B cell (primary cell): ENCODE measurements around the gene PI4KA. TPM values are rescaled to one million over a fixed set of nuclear protein-coding genes. Genes with fewer than 3 reads are reported as not detected.
A peak's percentile ranks its signal among the peaks of the same experiment; 100 is the strongest.

Experiments
- ATAC-seq: fragments of 200-7000 bp; cut with Tn5 transposase; one replicate; pipeline ENCODE4 v1.10.0; 2021; ENCODE audit warnings: low read depth, mild to moderate bottlenecking, moderate number of reproducible peaks, moderate library complexity
- CTCF ChIA-PET: fragments of 350-600 bp; sonication (Branson Sonifier 250); formaldehyde crosslinking; loops from one replicate; lab custom pipeline; 2021; ENCODE audit warnings: antibody characterized with exemption, inconsistent platforms; lab: Charles Lee
- POLR2A ChIA-PET: fragments of 350-600 bp; sonication (Branson Sonifier 250); formaldehyde crosslinking; loops from one replicate; lab custom pipeline; 2021; ENCODE audit warnings: antibody characterized with exemption; lab: Charles Lee
- DNase-seq: peaks from one replicate; pipeline ENCODE4 v3.0.0; 2013
- H2AFZ ChIP-seq: 2 replicates; pipeline ENCODE4 v1.6.1; 2012; ENCODE audit warnings: mild to moderate bottlenecking, low read depth, low read length; ENCODE audit not compliant: insufficient read depth, poor library complexity, severe bottlenecking
- H3K27ac ChIP-seq, 2 donors: 1 replicate in 1 of 2; 2 replicates in 1 of 2; pipeline ENCODE4 v1.5.1; 2012 to 2013; ENCODE audit warnings: low read length in 2 of 2, mild to moderate bottlenecking in 2 of 2, moderate library complexity in 1 of 2
- H3K27me3 ChIP-seq, 4 experiments: fragments of 200-600 bp in 1 of 4; sonication (generic) in 1 of 4; replicated peaks in 1 of 4; 1 replicate in 2 of 4; 2 replicates in 2 of 4; pipeline versions ENCODE4 v1.6.1 to v1.7.0; 2013 to 2016; ENCODE audit warnings: low read length in 3 of 4, mild to moderate bottlenecking in 2 of 4, mixed read lengths in 1 of 4, moderate library complexity in 1 of 4; ENCODE audit not compliant: insufficient read depth in 4 of 4, control insufficient read depth in 3 of 4; ENCODE audit errors: control extremely low read depth in 1 of 4
- H3K36me3 ChIP-seq, 2 experiments: replicated peaks in 1 of 2; 1 replicate in 1 of 2; 2 replicates in 1 of 2; pipeline versions ENCODE4 v1.6.1 to v1.7.1; 2013; ENCODE audit warnings: low read length in 1 of 2; ENCODE audit not compliant: insufficient read depth in 2 of 2, control insufficient read depth in 1 of 2; ENCODE audit errors: control extremely low read depth in 1 of 2, extremely low read depth in 1 of 2
- H3K4me1 ChIP-seq, 2 donors: fragments of 200-600 bp in 1 of 2; sonication (generic) in 1 of 2; 1 replicate in 1 of 2; 2 replicates in 1 of 2; pipeline versions ENCODE4 v1.5.1 to v1.6.1; 2013 to 2017; ENCODE audit warnings: low read length in 2 of 2; ENCODE audit not compliant: control insufficient read depth in 2 of 2, insufficient read depth in 2 of 2
- H3K4me2 ChIP-seq: replicated peaks from 2 replicates; pipeline ENCODE3; 2012; ENCODE audit warnings: mild to moderate bottlenecking, low read depth, low read length; ENCODE audit not compliant: poor library complexity, severe bottlenecking
- H3K4me3 ChIP-seq, 5 experiments: fragments of 200-600 bp in 1 of 5; sonication (generic) in 1 of 5; 1 replicate in 3 of 5; 2 replicates in 2 of 5; pipeline versions ENCODE4 v1.5.1 to v1.7.0; 2011 to 2016; ENCODE audit warnings: low read length in 4 of 5, mild to moderate bottlenecking in 4 of 5, low read depth in 2 of 5, control low read depth in 1 of 5, moderate library complexity in 1 of 5; ENCODE audit not compliant: insufficient read depth in 1 of 5; ENCODE audit errors: control extremely low read depth in 1 of 5, extremely low read depth in 1 of 5
- H3K79me2 ChIP-seq: fragments of 200-600 bp; sonication (generic); one replicate; pipeline ENCODE4 v1.6.0; 2016; ENCODE audit warnings: low read length; ENCODE audit not compliant: control insufficient read depth, insufficient read depth
- H3K9ac ChIP-seq: fragments of 200-600 bp; sonication (generic); 2 replicates; pipeline ENCODE4 v1.6.1; 2017; ENCODE audit warnings: mild to moderate bottlenecking, low read length, moderate library complexity
- H3K9me3 ChIP-seq, 3 donors: one replicate each; pipeline versions ENCODE4 v1.6.1 to v1.7.1; 2013; ENCODE audit warnings: low read length in 2 of 3; ENCODE audit not compliant: control insufficient read depth in 2 of 3, insufficient read depth in 1 of 3; ENCODE audit errors: control extremely low read depth in 1 of 3
- H4K20me1 ChIP-seq: 2 replicates; pipeline ENCODE4 v1.6.0; 2012; ENCODE audit warnings: mild to moderate bottlenecking, low read length; ENCODE audit not compliant: insufficient read depth, control insufficient read depth, poor library complexity, severe bottlenecking
- H3K27ac Mint-ChIP-seq: one replicate; pipeline ENCODE4 v1.8.0; 2021; ENCODE audit warnings: mixed read lengths
- H3K27me3 Mint-ChIP-seq: one replicate; pipeline ENCODE4 v1.8.0; 2021; ENCODE audit warnings: mixed read lengths
- H3K4me1 Mint-ChIP-seq: one replicate; pipeline ENCODE4 v1.8.0; 2021; ENCODE audit warnings: mixed read lengths
- H3K4me3 Mint-ChIP-seq: one replicate; pipeline ENCODE4 v1.8.0; 2021; ENCODE audit warnings: mixed read lengths
- H3K9me3 Mint-ChIP-seq: one replicate; pipeline ENCODE4 v1.8.0; 2022; ENCODE audit warnings: mixed read lengths; ENCODE audit not compliant: insufficient read depth
- EZH2 ChIP-seq: IDR thresholded peaks from 2 replicates; pipeline ENCODE4 v1.6.1; 2012; ENCODE audit warnings: borderline replicate concordance, low read depth, mild to moderate bottlenecking, moderate library complexity, low read length; ENCODE audit not compliant: insufficient read depth, poor library complexity, severe bottlenecking
- WGBS: methylation state at CpG from one replicate; pipeline ENCODE4 v1.1.5; 2013; ENCODE audit warnings: missing lambda C conversion rate; ENCODE audit not compliant: insufficient coverage; 5-methylcytosine and 5-hydroxymethylcytosine counted together
- intact Hi-C: fragments of 100-400 bp; cut with micrococcal nuclease; formaldehyde crosslinking; loops from one replicate; pipeline ENCODE4 v1.10.0; 2022
- polyA plus RNA-seq: library from polyadenylated mRNA; depleted of rRNA; stranded (reverse); fragments of >200 nt; gene quantifications from 2 replicates; pipeline ENCODE4 v1.2.3, GENCODE V29; 2012
- total RNA-seq, 2 donors: library from RNA; stranded (reverse); fragments of 120-200 nt in 1 of 2; gene quantifications; 1 replicate in 1 of 2; 2 replicates in 1 of 2; pipeline versions ENCODE4 v1.2.3 to v1.2.4, GENCODE V29; 2013 to 2022
- TF ChIP-seq, protein P1 (sequence below): fragments of 200-600 bp; IDR thresholded peaks from one replicate; pipeline ENCODE4 v1.8.0; 2022; ENCODE audit warnings: antibody characterized with exemption, mild to moderate bottlenecking

PI4KA gene
- total and polyA plus RNA-seq, 2 donors (not counting 1 experiment from before 2014, with no cell fraction given): 85.9 to 156 TPM

DNA sequence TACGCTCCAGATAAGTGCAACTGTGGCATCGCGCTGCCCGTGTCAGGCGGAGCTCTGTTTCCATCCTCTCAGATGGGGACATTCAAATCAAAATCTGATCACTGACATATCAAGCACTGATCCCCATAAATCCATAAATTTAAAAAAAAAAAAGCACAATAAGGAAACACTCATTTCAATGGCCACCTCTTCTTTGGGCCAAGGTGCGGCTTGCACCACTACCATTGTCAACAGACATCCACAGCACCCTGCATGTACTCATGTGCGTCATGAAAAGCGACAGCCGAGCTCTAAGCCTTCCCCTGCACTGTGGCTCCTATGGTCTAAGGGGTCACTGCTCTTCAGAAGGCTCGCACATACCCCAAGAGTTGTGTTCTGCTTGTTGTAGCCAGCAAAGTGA lies 111.4 kb downstream of the PI4KA start:
- Histone ChIP-seq H3K36me3 (peaks cover 0 to 58% of the 10 kb centered on the region in 2 experiments), H3K79me2 (no peaks in the 10 kb centered on the region), H3K9me3 (no peaks in the 10 kb centered on the region), H3K27me3 (no peaks in the 10 kb centered on the region), H3K4me3 (no peak overlapping the region), H3K4me2 (no peak overlapping the region), H2AFZ (no peak overlapping the region), H3K27ac (peak overlapping the region in 1 of 2 donors; percentile 13), H3K4me1 (peaks cover 24 to 48% of the 10 kb centered on the region in 2 donors), H3K9ac (no peak overlapping the region), H4K20me1 (no peaks in the 10 kb centered on the region)
- intact Hi-C loops: no loop called here
- 43% methylated on average over 10 of the region's 10 CpGs for WGBS
- no peak for DNase-seq
- H3K4me1 Mint-ChIP-seq: peaks cover 52% of the 10 kb centered on the region
- ChIA-PET POLR2A (no interaction called here), CTCF (interaction anchor here (0.7 kb wide), 1 partner anchor 8 kb away, joined by 3 read pairs; no protein-coding TSS in a partner anchor)
- ATAC-seq: no peak
- TF ChIP-seq, protein P1, sequence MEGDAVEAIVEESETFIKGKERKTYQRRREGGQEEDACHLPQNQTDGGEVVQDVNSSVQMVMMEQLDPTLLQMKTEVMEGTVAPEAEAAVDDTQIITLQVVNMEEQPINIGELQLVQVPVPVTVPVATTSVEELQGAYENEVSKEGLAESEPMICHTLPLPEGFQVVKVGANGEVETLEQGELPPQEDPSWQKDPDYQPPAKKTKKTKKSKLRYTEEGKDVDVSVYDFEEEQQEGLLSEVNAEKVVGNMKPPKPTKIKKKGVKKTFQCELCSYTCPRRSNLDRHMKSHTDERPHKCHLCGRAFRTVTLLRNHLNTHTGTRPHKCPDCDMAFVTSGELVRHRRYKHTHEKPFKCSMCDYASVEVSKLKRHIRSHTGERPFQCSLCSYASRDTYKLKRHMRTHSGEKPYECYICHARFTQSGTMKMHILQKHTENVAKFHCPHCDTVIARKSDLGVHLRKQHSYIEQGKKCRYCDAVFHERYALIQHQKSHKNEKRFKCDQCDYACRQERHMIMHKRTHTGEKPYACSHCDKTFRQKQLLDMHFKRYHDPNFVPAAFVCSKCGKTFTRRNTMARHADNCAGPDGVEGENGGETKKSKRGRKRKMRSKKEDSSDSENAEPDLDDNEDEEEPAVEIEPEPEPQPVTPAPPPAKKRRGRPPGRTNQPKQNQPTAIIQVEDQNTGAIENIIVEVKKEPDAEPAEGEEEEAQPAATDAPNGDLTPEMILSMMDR: no peak
- no peak for TF ChIP-seq EZH2
- H3K9me3 Mint-ChIP-seq: no peaks in the 10 kb centered on the region
- no peak overlapping the region for H3K4me3 Mint-ChIP-seq
- H3K27ac Mint-ChIP-seq: peak overlapping the region; percentile 54
- H3K27me3 Mint-ChIP-seq: no peaks in the 10 kb centered on the region

GRCh38 chr22:20746431-20747189 lies 112.0 kb downstream of the PI4KA start:
- Mint-ChIP-seq H3K4me1 (peaks cover 52% of the 10 kb centered on the region), H3K27me3 (no peaks in the 10 kb centered on the region), H3K4me3 (no peak overlapping the region), H3K27ac (peak overlapping the region; percentile 56), H3K9me3 (no peaks in the 10 kb centered on the region)
- Histone ChIP-seq H3K4me1 (peaks cover 24 to 48% of the 10 kb centered on the region in 2 donors), H3K9ac (no peak overlapping the region), H2AFZ (no peak overlapping the region), H3K4me3 (no peak overlapping the region), H3K79me2 (no peaks in the 10 kb centered on the region), H3K36me3 (peaks cover 0 to 59% of the 10 kb centered on the region in 2 experiments), H4K20me1 (no peaks in the 10 kb centered on the region), H3K4me2 (no peak overlapping the region), H3K9me3 (no peaks in the 10 kb centered on the region), H3K27ac (peak overlapping the region in 1 of 2 donors; percentile 13), H3K27me3 (no peaks in the 10 kb centered on the region)
- ATAC-seq (no peak), DNase-seq (no peak)
- 78% methylated on average over 8 of the region's 9 CpGs for WGBS
- CTCF ChIA-PET: interaction anchor here (0.6 to 1.6 kb wide), 3 partner anchors 7 to 38 kb away, joined by 3 to 4 read pairs (median 3); no protein-coding TSS in a partner anchor
- intact Hi-C loops: no loop called here
- no peak for TF ChIP-seq EZH2
- TF ChIP-seq, protein P1: no peak
- POLR2A ChIA-PET: no interaction called here
